ENCODE measurements around the gene CALCOCO1.

Gene CALCOCO1

GRCh38 chr12:53712059-53712643 is 15.1 kb downstream of the CALCOCO1 start:
- H3K36me3 ChIP-seq (ENCODE audit: low read length), result no peaks in the 10 kb centered on the region
- no peaks in the 10 kb centered on the region for H3F3A ChIP-seq (ENCODE audit: insufficient read depth)
- no peaks in the 10 kb centered on the region for H3K9me2 ChIP-seq (replicated peaks; ENCODE audit: insufficient read depth, low read length)
- no peaks in the 10 kb centered on the region for H3K27me3 ChIP-seq (ENCODE audit: low read length)
- H3K9ac ChIP-seq (ENCODE audit: low read length), result no peak overlapping the region
- H3K79me2 ChIP-seq (ENCODE audit: insufficient read depth, low read length), result no peaks in the 10 kb centered on the region
- H2AFZ ChIP-seq (ENCODE audit: low read depth, low read length, severe bottlenecking), result no peak overlapping the region
- no peak overlapping the region for H3K4me2 ChIP-seq (ENCODE audit: low read depth, low read length, poor library complexity, severe bottlenecking)
- no peak overlapping the region for H3K27ac ChIP-seq (ENCODE audit: low read depth, low read length)
- no peak overlapping the region for H3K4me3 ChIP-seq (ENCODE audit: insufficient read depth, low read length, poor library complexity, severe bottlenecking)
- no peaks in the 10 kb centered on the region for H3K9me3 ChIP-seq (ENCODE audit: insufficient read depth, low read length)
- H4K20me1 ChIP-seq (ENCODE audit: low read depth, low read length), result no peaks in the 10 kb centered on the region
- TF ChIP-seq CTCF (IDR thresholded peaks at IDR 0.05; ENCODE audit: insufficient read depth, low read length, poor library complexity, severe bottlenecking), result no peak
- TF ChIP-seq EZH2phosphoT487 (conservative IDR thresholded peaks at IDR 0.05; ENCODE audit: low read length), result no peak

- no peak overlapping the region for H2AFZ ChIP-seq (ENCODE audit: low read depth, low read length, severe bottlenecking)
- no peaks in the 10 kb centered on the region for H3K79me2 ChIP-seq (ENCODE audit: insufficient read depth, low read length)
- no peak overlapping the region for H3K4me2 ChIP-seq (ENCODE audit: low read depth, low read length, poor library complexity, severe bottlenecking)
- no peak for TF ChIP-seq EZH2phosphoT487 (conservative IDR thresholded peaks at IDR 0.05; ENCODE audit: low read length)
- no peak for TF ChIP-seq CTCF (IDR thresholded peaks at IDR 0.05; ENCODE audit: insufficient read depth, low read length, poor library complexity, severe bottlenecking)
- H3K9ac ChIP-seq (ENCODE audit: low read length), result no peak overlapping the region
- H3K36me3 ChIP-seq (ENCODE audit: low read length), result no peaks in the 10 kb centered on the region
- no peaks in the 10 kb centered on the region for H3F3A ChIP-seq (ENCODE audit: insufficient read depth)
- no peaks in the 10 kb centered on the region for H3K9me3 ChIP-seq (ENCODE audit: insufficient read depth, low read length)
- H3K27ac ChIP-seq (ENCODE audit: low read depth, low read length), result no peak overlapping the region
- H3K4me3 ChIP-seq (ENCODE audit: insufficient read depth, low read length, poor library complexity, severe bottlenecking), result no peak overlapping the region
- no peaks in the 10 kb centered on the region for H3K9me2 ChIP-seq (replicated peaks; ENCODE audit: insufficient read depth, low read length)
- H3K27me3 ChIP-seq (ENCODE audit: low read length), result no peaks in the 10 kb centered on the region
- no peaks in the 10 kb centered on the region for H4K20me1 ChIP-seq (ENCODE audit: low read depth, low read length)
Observed at GRCh38 chr12:53710091-53710490, 17.2 kb downstream of the CALCOCO1 start.

GRCh38 chr12:53709671-53710070 is 17.6 kb downstream of the CALCOCO1 start:
- no peaks in the 10 kb centered on the region for H3F3A ChIP-seq (ENCODE audit: insufficient read depth)
- no peak overlapping the region for H3K27ac ChIP-seq (ENCODE audit: low read depth, low read length)
- no peaks in the 10 kb centered on the region for H3K9me3 ChIP-seq (ENCODE audit: insufficient read depth, low read length)
- TF ChIP-seq CTCF (IDR thresholded peaks at IDR 0.05; ENCODE audit: insufficient read depth, low read length, poor library complexity, severe bottlenecking) (no peak), EZH2phosphoT487 (conservative IDR thresholded peaks at IDR 0.05; ENCODE audit: low read length) (no peak)
- no peak overlapping the region for H3K4me2 ChIP-seq (ENCODE audit: low read depth, low read length, poor library complexity, severe bottlenecking)
- H3K9ac ChIP-seq (ENCODE audit: low read length), result no peak overlapping the region
- no peak overlapping the region for H3K4me3 ChIP-seq (ENCODE audit: insufficient read depth, low read length, poor library complexity, severe bottlenecking)
- H3K27me3 ChIP-seq (ENCODE audit: low read length), result no peaks in the 10 kb centered on the region
- H3K9me2 ChIP-seq (replicated peaks; ENCODE audit: insufficient read depth, low read length), result no peaks in the 10 kb centered on the region
- H3K36me3 ChIP-seq (ENCODE audit: low read length), result no peaks in the 10 kb centered on the region
- no peaks in the 10 kb centered on the region for H3K79me2 ChIP-seq (ENCODE audit: insufficient read depth, low read length)
- H4K20me1 ChIP-seq (ENCODE audit: low read depth, low read length), result no peaks in the 10 kb centered on the region
- no peak overlapping the region for H2AFZ ChIP-seq (ENCODE audit: low read depth, low read length, severe bottlenecking)
